GM20000 (cell line): ENCODE measurements around the gene TCP11.

ENCODE experiments used
- DNase-seq: peaks from one replicate; pipeline ENCODE4 v3.0.0; 2012; ENCODE audit warnings: low spot score
- TF ChIP-seq, protein P1 (sequence below): IDR thresholded peaks from 2 replicates; pipeline ENCODE4 v1.5.1; 2012; ENCODE audit warnings: mild to moderate bottlenecking, control low read depth; ENCODE audit errors: extremely low read depth, missing control alignments

TCP11 gene

DNA sequence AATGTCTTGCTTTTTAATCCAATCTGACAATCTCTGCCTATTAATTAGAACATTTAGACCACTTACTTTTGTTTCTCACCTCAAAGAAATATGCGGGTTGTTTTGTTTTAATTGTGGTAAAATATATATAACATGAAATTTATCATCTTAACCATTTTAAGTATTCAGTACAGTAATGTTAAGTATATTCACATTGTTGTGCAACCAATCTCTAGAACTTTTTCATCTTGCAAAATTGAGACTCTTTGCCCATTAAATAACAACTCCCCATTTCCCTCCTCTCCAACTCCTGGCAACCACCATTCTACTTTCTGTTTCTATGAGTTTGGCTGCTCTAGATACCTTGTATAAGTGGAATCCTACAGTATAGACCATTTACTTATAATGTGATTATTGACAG is 13.8 kb upstream of the TCP11 start:
- no peak for DNase-seq

DNA sequence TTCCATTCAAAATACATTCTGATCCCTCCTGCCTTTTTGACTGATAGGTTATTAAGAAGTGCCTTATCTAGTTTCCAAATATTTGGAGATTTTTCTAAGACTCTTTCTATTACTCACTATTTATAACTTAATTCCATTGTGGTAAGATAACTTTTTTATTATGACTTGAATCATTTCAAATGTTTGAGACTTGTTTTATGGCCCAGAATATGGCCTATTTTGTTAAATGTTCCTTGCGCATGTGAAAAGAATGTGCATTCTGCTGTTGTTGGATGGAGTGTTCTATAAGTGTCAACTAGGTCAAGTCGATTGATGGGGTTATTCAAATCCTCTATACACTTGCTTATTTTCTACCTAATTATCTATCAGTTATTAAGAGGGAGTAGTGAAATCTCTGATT is 13.1 kb upstream of the TCP11 start:
- TF ChIP-seq, protein P1, sequence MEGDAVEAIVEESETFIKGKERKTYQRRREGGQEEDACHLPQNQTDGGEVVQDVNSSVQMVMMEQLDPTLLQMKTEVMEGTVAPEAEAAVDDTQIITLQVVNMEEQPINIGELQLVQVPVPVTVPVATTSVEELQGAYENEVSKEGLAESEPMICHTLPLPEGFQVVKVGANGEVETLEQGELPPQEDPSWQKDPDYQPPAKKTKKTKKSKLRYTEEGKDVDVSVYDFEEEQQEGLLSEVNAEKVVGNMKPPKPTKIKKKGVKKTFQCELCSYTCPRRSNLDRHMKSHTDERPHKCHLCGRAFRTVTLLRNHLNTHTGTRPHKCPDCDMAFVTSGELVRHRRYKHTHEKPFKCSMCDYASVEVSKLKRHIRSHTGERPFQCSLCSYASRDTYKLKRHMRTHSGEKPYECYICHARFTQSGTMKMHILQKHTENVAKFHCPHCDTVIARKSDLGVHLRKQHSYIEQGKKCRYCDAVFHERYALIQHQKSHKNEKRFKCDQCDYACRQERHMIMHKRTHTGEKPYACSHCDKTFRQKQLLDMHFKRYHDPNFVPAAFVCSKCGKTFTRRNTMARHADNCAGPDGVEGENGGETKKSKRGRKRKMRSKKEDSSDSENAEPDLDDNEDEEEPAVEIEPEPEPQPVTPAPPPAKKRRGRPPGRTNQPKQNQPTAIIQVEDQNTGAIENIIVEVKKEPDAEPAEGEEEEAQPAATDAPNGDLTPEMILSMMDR: no peak
- DNase-seq: no peak

More for the DNA sequence above, 13.8 kb upstream of the TCP11 start:
- TF ChIP-seq, protein P1: no peak

DNA sequence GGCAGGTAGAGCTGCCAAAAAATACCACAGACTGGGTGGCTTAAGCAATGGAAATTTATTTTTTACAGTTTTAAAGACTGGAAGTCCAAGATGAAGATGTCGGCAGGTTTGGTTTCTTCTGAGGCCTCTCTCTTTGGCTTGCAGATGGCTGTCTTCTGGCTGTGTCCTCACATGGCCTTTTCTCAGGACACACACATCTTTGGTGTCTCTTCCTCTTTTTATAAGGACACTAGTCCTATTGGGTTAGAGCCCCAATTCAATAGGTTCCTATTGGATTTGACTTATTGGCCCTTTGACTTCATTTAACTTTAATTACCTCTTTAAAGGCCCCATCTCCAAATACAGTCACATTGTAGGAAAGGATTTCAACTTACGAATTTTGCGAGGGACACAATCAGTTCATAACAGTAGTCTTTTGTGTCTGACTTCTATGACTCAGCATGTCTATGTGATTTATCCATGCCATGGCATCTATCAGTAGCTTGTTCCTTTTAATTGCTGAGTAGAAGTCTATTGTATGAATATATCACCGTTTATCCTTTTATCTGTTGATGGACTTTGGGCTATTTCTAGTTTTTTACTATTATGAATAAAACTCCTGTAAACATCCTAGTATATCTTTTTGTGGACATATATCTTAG is 11.0 kb upstream of the TCP11 start:
- TF ChIP-seq, protein P1: no peak

DNA sequence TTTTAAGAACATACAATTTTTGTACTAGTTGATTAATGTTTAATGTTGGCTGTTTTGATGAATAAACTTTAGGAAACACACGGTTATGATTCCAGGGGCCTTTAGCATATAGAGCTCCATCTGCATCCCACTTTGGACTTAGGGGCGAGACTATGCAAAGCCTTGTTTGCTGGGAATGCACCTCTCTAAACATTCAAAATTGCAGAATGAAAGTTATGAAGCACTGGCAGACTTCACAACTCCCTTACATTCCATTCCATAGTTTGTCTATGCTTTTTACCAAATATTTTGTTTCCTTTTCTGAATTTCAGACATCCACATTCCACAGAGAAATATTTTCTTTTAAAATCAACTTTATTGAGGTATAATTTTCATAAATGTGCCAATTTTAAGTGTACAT is 10.3 kb upstream of the TCP11 start:
- no peak for DNase-seq
- TF ChIP-seq, protein P1: no peak

More for the DNA sequence above, 11.0 kb upstream of the TCP11 start:
- no peak for DNase-seq

DNA sequence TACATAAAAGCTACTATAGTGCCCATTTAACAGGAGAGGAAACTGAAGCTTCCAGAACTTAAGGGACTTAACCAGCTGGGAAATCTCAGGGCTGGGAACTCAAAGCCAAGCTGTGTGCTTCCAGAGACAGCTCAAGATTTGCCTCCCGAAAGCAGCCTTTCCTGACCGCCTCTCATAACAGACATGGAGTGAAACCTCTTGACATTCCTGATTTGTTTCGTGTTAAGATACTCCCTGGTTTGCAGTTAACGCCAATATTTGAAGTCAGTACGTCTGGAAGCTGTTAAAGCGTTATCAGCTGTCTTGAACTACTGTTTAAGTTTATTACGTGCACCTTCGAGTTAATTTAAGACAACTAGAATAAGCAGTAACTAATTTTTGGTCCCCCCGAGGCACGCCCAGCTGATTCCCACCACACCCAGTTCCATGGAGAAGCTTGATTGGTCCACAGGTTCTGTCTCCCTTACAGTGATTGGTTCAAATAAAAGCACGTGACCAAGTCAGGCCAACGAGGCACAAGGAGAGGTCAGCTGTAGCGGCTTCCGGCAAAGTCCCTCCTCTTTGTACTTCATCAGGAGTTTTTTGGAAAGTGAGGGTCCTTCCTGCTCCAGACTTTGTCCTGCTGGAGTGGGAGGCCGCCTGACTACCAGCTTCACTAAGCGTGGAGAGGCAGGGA is 8.9 kb upstream of the TCP11 start:
- TF ChIP-seq, protein P1: no peak
- DNase-seq: no peak

DNA sequence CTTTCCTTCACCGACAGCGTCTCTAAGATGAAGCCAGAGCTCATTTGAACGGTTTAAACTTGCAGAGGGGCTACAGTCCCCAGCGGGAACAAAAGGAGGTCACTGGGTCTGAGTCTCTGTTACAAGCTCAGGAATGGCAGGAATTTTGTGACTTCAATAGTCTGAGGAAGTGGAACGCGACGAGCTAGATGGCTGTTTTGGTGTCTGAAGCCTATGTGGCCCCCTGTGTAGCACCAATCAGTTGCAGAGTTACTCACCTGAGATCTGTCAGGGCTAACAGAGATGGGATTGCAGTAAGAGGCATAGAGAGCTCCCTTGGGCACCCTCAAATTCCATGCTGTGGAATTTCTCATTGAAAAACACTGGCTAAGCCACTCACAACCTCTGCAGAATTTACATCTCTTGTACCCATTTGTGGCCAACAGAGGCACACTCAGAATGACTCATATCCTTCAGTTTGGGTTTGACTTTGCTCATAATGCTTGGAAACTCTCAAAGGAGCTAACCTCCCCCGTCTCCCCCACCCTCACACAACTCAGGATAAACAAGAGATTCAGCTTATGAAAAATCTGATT is 7.1 kb upstream of the TCP11 start:
- DNase-seq: no peak
- TF ChIP-seq, protein P1: no peak

DNA sequence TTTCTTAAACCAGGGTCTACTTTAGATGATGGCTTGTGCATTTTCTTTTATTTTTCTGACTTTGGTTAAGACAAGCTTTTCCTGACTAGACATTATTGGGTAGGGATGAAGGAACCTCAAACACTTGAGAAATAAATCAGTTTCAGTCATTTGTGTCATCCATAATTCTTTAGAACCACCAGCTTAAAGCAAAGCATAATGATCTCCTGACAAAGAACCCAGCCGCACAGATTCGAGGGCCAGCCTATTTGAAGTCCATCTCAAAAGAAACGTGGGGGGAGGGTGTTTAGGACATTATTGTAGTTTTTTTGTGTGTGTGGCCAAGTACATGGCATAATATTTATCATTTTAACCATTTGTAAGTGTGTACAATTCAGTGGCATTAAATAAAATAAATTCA is 6.3 kb upstream of the TCP11 start:
- TF ChIP-seq, protein P1: no peak
- no peak for DNase-seq
